Fibroblast of peridontal ligament (primary cell): ENCODE results near the gene RAVER2.
A peak's percentile ranks its signal among the peaks of the same experiment; 100 is the strongest.
"Not testable (repeated sequence)": the region's sequence is repeated elsewhere in the genome, so short reads cannot be mapped to it uniquely, and the experiment has no call there.

Experiments
- DNase-seq: peaks from one replicate; pipeline ENCODE4 v3.0.0-alpha.2; 2010; ENCODE audit errors: extremely low read depth

RAVER2 gene, protein sequence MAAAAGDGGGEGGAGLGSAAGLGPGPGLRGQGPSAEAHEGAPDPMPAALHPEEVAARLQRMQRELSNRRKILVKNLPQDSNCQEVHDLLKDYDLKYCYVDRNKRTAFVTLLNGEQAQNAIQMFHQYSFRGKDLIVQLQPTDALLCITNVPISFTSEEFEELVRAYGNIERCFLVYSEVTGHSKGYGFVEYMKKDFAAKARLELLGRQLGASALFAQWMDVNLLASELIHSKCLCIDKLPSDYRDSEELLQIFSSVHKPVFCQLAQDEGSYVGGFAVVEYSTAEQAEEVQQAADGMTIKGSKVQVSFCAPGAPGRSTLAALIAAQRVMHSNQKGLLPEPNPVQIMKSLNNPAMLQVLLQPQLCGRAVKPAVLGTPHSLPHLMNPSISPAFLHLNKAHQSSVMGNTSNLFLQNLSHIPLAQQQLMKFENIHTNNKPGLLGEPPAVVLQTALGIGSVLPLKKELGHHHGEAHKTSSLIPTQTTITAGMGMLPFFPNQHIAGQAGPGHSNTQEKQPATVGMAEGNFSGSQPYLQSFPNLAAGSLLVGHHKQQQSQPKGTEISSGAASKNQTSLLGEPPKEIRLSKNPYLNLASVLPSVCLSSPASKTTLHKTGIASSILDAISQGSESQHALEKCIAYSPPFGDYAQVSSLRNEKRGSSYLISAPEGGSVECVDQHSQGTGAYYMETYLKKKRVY

GRCh38 chr1:64744492-64745180 is at the start of gene RAVER2:
TSS of gene RAVER2 (plus strand) at chr1:64745075. CDS start at chr1:64745173, 98 bp downstream.
- DNase-seq: peak; percentile 46

- no peak for DNase-seq
These were observed 48.0 kb upstream of the RAVER2 start for GRCh38 chr1:64696879-64697278.

- no peak for DNase-seq
These were observed 45.5 kb upstream of the RAVER2 start for GRCh38 chr1:64699327-64699726.

DNA sequence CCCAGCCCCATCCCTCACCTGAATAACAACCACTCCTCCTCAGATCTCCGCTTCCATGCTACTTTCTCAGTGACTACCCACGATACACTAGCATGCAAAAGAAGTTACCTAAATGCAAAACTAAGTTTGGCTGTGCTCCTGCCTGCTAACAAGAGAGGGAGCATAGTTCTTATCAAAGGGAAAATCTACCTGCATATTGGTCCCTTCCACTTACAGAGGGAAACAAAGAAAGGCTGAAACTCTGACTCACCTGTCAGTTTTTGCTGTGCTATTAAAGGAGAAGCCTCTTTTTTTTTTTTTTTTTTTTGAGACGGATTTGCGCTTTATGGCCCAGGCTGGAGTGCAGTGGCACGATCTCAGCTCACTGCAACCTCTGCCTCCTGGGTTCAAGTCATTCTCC is 43.8 kb upstream of the RAVER2 start:
- DNase-seq: no peak

GRCh38 chr1:64701886-64702285 is 43.0 kb upstream of the RAVER2 start:
- DNase-seq: no peak

- DNase-seq: not testable (repeated sequence)
These were observed 42.2 kb upstream of the RAVER2 start for GRCh38 chr1:64702670-64703069.

GRCh38 chr1:64703600-64703999 is 41.3 kb upstream of the RAVER2 start:
- no peak for DNase-seq

- DNase-seq: no peak
These were observed 39.3 kb upstream of the RAVER2 start for GRCh38 chr1:64705591-64705990.

- DNase-seq: no peak
These were observed 33.6 kb upstream of the RAVER2 start for GRCh38 chr1:64711266-64711665.

- DNase-seq: no peak
These were observed 32.8 kb upstream of the RAVER2 start for GRCh38 chr1:64712049-64712448.

GRCh38 chr1:64715186-64715585 is 29.7 kb upstream of the RAVER2 start:
- no peak for DNase-seq

GRCh38 chr1:64721135-64721534 is 23.7 kb upstream of the RAVER2 start:
- DNase-seq: no peak

DNA sequence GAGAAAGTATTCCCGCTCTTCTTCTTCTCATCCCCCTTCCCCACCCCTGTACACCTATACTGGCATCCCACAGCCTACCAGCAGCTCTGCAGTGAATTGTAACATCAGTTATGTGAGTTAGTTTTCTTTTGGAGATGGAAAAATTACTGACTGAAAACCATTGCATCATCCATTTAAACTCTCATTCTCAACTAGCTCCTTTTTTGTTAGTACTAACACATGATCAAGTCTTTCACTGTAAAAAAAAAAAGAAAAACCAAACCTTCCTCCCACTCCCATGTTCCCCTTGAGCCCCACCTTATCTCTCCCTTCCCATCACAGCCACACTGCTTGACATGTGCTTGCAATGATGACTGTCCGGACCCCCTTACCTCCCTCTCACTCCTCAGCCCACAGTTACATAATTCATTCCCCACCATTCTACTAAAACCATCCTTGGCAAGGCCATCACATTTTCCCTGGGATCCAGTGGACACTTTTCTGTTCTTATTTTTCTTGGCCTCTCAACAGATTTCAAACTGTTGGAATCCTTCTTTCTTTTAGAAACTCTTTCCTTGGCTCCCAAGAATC is 23.2 kb upstream of the RAVER2 start:
- no peak for DNase-seq

- no peak for DNase-seq
These were observed 17.0 kb upstream of the RAVER2 start for GRCh38 chr1:64727861-64728260.

DNA sequence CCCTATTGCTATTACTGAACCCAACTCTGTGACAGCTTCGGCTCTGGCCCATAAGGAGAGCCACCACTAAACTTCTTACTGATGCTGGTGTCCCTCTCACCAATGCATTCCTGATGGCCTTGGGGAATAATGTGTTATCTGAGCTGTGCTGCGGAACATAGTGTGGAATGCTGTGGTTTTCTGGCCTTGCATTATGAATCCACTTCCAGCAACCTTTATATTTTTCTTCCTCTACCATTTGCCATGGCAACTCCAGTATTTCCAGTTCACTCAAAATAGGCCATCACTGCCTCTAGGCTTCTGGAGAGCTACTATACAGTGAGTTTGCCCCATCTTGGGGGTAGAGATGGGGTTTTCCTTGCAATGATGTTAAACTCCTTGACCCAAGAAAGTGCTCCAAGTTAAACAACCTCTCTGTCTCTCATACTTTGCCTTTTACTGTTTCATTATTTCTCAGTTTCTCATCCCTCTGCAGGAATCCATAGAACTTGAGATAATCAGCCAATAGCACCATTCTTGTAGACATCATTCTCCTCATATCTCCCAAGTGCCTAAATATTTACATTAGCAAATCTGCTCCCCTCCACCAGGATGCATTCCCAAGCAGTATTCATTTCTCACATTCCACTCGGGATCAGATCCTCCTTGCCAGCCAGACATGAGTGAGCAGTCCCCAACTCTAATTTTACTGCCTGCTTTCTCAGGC is 11.1 kb upstream of the RAVER2 start:
- peak; percentile 49 for DNase-seq

DNA sequence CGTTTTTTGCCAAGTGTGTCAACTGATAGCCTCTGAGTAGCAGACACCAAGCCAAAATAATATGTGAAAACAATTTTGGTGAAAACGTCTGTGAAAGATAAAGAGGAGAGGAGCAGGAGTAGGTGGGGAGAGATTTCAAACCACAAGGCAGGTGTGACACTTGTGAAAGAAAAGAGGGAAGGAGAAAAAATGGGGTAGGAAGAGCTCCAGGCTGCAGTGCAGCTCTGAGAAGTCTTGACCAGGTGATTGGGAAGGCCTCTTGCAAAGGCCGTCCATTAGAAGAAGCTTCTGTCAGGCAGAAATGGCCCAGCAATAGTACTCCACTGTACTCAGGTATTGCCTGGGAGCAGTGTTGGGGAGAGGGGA is 10.6 kb upstream of the RAVER2 start:
- no peak for DNase-seq

GRCh38 chr1:64740687-64741086 is 4.2 kb upstream of the RAVER2 start:
- DNase-seq: not testable (repeated sequence)

- no peak for DNase-seq
These were observed 852 bp upstream of the RAVER2 start for GRCh38 chr1:64743954-64744491.

DNA sequence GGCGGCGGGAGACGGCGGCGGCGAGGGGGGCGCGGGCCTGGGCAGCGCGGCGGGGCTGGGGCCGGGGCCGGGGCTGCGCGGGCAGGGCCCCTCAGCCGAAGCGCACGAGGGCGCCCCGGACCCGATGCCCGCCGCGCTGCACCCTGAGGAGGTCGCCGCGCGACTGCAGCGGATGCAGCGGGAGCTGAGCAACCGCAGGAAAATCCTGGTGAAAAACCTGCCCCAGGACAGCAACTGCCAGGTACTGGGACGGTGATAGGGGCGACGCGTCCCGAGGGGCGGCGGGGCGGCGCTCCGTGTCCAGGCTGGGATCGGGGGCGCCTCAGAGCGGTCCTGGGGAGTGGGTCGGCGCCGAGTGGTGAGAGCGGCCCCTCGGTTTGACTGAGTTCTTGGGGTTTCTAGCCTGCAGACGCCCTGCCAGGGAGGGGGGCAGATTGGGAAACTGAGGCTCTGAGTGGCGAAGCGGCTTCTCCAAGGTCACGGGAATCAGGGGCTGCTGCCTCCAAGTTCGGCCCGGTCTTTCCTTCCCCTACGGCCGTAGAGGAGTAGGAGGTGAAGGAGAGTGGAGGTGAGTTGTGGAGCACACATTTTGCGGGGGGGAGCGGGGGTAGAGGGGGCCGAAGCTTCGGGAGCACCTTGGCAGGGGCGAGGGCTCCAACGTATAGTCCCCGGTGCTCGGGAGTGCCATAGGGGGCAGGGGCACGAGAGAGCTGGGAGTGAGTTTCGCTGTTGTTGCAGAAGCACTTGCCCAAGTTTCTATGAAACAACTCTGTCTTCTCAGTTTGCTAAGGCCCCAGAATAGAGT is 508 bp downstream of the RAVER2 start:
- peak; percentile 58 for DNase-seq
